ENCODE data around the gene PRR18. TPM values are rescaled to one million over a fixed set of nuclear protein-coding genes. Genes with fewer than 3 reads are reported as not detected.

Gene PRR18
- total RNA-seq, 1 donor from 2014 or later, result 0.47 TPM

GRCh38 chr6:166305562-166306117 lies 2.6 kb downstream of the PRR18 start:
- no peak for DNase-seq

GRCh38 chr6:166304106-166304505 lies 4.1 kb downstream of the PRR18 start:
- no peak for DNase-seq

GRCh38 chr6:166301611-166302529 lies 6.3 kb downstream of the PRR18 start:
- DNase-seq, result no peak

DNA sequence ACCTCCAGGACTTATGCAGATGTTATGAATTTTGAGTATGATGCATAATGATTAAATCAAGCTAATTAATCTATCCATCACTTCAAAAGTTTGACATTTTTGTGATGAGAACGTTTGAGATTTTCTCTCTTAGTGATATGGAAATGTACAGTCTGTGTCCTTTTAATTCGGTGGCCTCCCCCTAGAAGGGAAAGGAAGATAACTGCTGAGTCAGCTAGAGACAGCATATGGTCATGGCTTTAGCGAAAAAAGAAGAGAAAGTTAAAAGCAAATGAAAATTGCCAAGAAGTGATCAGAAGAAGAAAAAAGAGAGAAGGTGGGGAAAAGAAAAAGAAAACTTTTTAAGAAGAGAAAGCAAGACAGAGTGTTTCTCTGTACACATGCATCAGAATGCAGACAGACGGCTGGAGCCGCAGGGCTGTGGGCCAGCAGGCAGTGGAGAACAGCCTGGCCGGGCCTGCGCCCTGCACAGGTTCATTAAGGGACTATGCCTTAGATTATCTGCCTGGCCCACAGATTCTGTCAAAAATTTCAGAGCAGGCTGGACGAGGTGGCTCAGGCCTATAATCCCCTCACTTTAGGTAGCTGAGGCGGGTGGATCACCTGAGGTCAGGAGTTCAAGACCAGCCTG lies 7.7 kb downstream of the PRR18 start:
- no peak for DNase-seq

DNA sequence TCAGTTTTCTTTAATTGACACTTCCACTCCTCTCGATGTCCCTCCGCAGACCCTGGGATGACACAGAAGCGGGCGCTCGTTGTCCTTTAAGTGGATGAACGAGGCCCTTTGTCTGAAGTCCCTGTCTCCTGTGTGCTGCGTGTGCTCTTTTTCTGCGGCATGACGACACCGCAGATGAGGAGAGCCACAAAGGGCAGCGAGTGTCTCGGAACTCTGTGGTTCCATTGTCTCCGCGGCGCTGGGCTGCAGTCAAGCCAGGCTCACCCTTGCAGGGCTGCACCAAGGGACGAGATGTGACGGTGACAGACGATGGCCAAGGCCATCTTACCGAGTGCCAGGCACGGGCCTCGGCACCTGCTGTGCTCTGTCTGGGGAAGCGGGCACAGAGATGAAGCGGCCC lies 10.6 kb downstream of the PRR18 start:
- peak; percentile 81 for DNase-seq

DNA sequence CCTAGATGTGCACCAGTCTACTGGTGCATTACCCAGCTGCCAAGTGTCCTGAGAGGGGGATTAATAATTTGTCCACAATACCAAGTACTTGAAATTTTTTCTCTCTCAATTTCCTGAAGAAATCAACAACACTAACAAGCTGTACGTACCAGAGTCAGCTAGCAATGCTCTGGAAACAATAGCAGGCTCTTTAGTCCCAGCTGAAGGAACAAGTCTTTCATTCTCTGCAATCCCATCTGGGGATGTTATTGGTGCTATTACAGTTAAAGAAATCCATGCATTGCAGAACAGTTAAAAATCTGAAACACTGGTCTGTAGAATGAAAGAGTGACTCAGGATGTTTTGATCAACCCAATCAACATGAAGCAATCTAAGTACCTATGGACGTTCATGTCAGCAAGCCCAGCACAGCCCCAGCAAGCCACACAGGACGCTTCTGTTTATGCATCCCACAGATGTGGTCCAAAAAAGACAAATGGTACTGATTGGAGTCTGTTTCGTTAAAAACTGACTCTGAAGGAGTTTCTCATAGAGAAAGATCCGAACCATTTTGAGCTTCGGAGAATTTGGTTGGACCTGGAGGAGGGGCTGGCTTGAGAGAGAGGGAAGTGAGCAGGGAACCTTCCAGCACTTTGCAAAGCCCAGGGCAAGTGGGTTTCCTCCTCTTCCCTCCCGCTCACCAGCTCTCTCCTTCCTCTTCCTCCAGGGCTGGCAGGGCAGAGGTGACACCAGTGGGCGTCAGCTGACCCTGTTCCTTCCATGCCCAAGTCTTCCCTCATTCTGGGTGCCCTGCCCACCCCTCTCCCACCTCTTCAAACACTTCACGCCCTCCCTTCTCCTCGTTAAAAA lies 11.9 kb downstream of the PRR18 start:
- DNase-seq, result no peak

- DNase-seq, result no peak
These were observed 14.2 kb downstream of the PRR18 start for GRCh38 chr6:166293731-166294584.

- DNase-seq, result no peak
These were observed 18.8 kb downstream of the PRR18 start for GRCh38 chr6:166289207-166290060.

- DNase-seq, result no peak
These were observed 21.3 kb downstream of the PRR18 start for GRCh38 chr6:166286839-166287271.

GRCh38 chr6:166285233-166285632 lies 23.0 kb downstream of the PRR18 start:
- DNase-seq, result no peak

GRCh38 chr6:166284640-166285039 lies 23.6 kb downstream of the PRR18 start:
- no peak for DNase-seq

DNA sequence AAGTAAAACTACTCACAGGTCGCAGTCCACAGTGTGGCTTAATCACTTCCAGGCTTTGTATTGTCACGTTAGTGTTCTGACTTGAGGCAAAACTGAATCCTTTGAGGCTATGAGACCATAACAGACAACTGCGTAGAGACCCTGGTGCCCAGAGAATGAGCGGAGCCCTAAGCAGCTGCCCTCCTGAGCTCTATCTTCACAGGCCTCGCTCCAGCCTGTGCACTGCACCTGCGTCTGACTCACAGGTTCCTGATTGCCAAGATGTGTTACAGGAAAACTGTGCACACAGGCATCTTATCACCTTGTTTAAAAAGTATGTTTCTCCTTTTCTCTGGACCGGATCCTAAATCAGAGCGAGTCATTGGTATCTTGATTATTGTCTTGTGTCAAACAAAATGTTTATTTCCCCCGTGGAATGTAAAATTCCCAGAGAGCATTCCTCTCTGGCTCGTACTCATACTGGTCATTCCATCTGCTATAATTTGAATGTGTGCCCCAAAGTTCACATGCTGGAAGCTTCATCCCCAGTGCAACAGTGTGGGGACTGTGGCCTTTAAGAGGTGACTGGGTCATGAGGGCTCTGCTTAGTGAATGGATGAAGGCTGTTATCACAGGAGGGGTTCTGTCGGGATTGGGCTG lies 25.7 kb downstream of the PRR18 start:
- no peak for DNase-seq

GRCh38 chr6:166281104-166281503 lies 27.1 kb downstream of the PRR18 start:
- no peak for DNase-seq

GRCh38 chr6:166279393-166279679 lies 28.9 kb downstream of the PRR18 start:
- DNase-seq, result no peak

- DNase-seq, result no peak
These were observed 29.4 kb downstream of the PRR18 start for GRCh38 chr6:166278579-166279392.

GRCh38 chr6:166277892-166278578 lies 30.2 kb downstream of the PRR18 start:
- DNase-seq, result no peak

GRCh38 chr6:166277018-166277417 lies 31.2 kb downstream of the PRR18 start:
- DNase-seq, result peak; percentile 54

DNA sequence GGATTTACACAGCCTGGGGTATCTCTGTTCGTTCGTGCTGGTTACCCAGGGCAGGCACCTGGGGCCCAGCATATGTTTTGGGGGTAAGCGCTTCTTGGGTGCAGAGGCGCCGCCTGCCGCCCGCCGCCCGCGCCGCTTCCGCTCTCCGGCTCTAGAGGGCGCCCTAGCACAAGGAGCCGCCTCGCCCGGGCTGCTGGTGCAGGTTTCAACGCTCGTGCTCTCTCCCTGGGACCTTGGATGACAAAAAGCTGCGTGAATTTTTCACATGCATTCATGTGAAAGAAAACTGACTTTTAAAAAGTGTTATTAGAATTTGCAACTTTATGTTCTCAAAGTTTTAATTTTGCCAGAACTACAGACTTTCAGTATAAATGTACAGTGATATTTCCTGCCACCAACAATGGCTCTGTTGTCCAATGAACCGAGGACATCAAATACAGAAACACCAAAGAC lies 32.5 kb downstream of the PRR18 start:
- peak; percentile 60 for DNase-seq

All from occipital lobe (tissue), 2 donors.